ENCODE measurements around the gene LSM7. TPM values are rescaled to one million over a fixed set of nuclear protein-coding genes. Genes with fewer than 3 reads are reported as not detected.

Gene LSM7
- polyA plus RNA-seq, 1 experiment: 165 TPM

- no peak overlapping the region for H3K4me3 ChIP-seq (ENCODE audit: low read depth, low read length)
- POLR2A ChIA-PET: no interaction called here
- no peak for DNase-seq (ENCODE audit: low read depth)
- CTCF ChIA-PET: interaction anchor here (1.3 to 1.4 kb wide), 2 partner anchors 20 to 57 kb away, joined by 4 to 7 read pairs; no protein-coding TSS in a partner anchor
- no peaks in the 10 kb centered on the region for H3K36me3 ChIP-seq (ENCODE audit: control insufficient read depth, insufficient read depth, low read length)
- H3K27me3 ChIP-seq (ENCODE audit: control insufficient read depth, insufficient read depth, low read length): peaks cover 2% of the 10 kb centered on the region; the same call in 1 of the 2 replicates
- no peak for TF ChIP-seq CTCF (IDR thresholded peaks at IDR 0.05; ENCODE audit: insufficient read depth, low read depth, low read length)
Observed at GRCh38 chr19:2296141-2296540, 32.2 kb downstream of the LSM7 start.

GRCh38 chr19:2294687-2295335 lies 33.6 kb downstream of the LSM7 start:
- ChIA-PET POLR2A (interaction anchor here (0.6 kb wide), 2 partner anchors 18 to 34 kb away, joined by 3 to 8 read pairs; no protein-coding TSS in a partner anchor), CTCF (interaction anchor here (0.8 to 2.2 kb wide), 4 partner anchors 11 to 139 kb away, joined by 3 to 7 read pairs (median 3); no protein-coding TSS in a partner anchor)
- TF ChIP-seq CTCF (IDR thresholded peaks at IDR 0.05; ENCODE audit: insufficient read depth, low read depth, low read length): no peak
- Histone ChIP-seq H3K36me3 (ENCODE audit: control insufficient read depth, insufficient read depth, low read length) (no peaks in the 10 kb centered on the region), H3K4me3 (ENCODE audit: low read depth, low read length) (no peak overlapping the region), H3K27me3 (ENCODE audit: control insufficient read depth, insufficient read depth, low read length) (peaks cover 10% of the 10 kb centered on the region)
- peak; percentile 59 for DNase-seq (ENCODE audit: low read depth)

GRCh38 chr19:2291185-2291751 lies 37.1 kb downstream of the LSM7 start:
- CTCF ChIA-PET: interaction anchor here (0.7 to 1.5 kb wide), 2 partner anchors 9 to 64 kb away, joined by 3 to 4 read pairs; partner anchors contain the start of gene PEAK3
- POLR2A ChIA-PET: no interaction called here
- DNase-seq (ENCODE audit: low read depth): no peak
- Histone ChIP-seq H3K4me3 (ENCODE audit: low read depth, low read length) (no peak overlapping the region), H3K36me3 (ENCODE audit: control insufficient read depth, insufficient read depth, low read length) (no peaks in the 10 kb centered on the region), H3K27me3 (ENCODE audit: control insufficient read depth, insufficient read depth, low read length) (peaks cover 27% of the 10 kb centered on the region)
- no peak for TF ChIP-seq CTCF (IDR thresholded peaks at IDR 0.05; ENCODE audit: insufficient read depth, low read depth, low read length)

- Histone ChIP-seq H3K36me3 (ENCODE audit: control insufficient read depth, insufficient read depth, low read length) (no peaks in the 10 kb centered on the region), H3K27me3 (ENCODE audit: control insufficient read depth, insufficient read depth, low read length) (peaks cover 27% of the 10 kb centered on the region), H3K4me3 (ENCODE audit: low read depth, low read length) (no peak overlapping the region)
- TF ChIP-seq CTCF (IDR thresholded peaks at IDR 0.05; ENCODE audit: insufficient read depth, low read depth, low read length): no peak
- no peak for DNase-seq (ENCODE audit: low read depth)
- POLR2A ChIA-PET: no interaction called here
- CTCF ChIA-PET: interaction anchor here (0.7 to 1.5 kb wide), 2 partner anchors 8 to 64 kb away, joined by 3 to 4 read pairs; partner anchors contain the start of gene PEAK3
Observed at GRCh38 chr19:2290441-2291184, 37.8 kb downstream of the LSM7 start.
